GM12892 (cell line): ENCODE results near the gene ARHGEF19.
A peak's percentile ranks its signal among the peaks of the same experiment; 100 is the strongest.
"Not testable (repeated sequence)": the region's sequence is repeated elsewhere in the genome, so short reads cannot be mapped to it uniquely, and the experiment has no call there.

Experiments used
- DNase-seq: peaks from one replicate; pipeline ENCODE4 v3.0.0; 2011; ENCODE audit not compliant: insufficient read length
- FAIRE-seq: peaks from 2 replicates; lab custom pipeline; 2011; peaks lifted over from hg19 to GRCh38; lab: Jason Lieb, UNC
- POLR2A ChIP-seq: IDR thresholded peaks from 2 replicates; pipeline ENCODE4 v1.6.1; 2011; ENCODE audit warnings: low read depth, low read length, control low read depth
- POLR2AphosphoS5 ChIP-seq: IDR thresholded peaks from 2 replicates; pipeline ENCODE4 v1.6.1; 2011; ENCODE audit warnings: low read depth, low read length, control low read depth
- TAF1 ChIP-seq: IDR thresholded peaks from 2 replicates; pipeline ENCODE4 v1.6.1; 2011; ENCODE audit warnings: low read depth, mild to moderate bottlenecking, control low read depth, low read length, borderline replicate concordance

ARHGEF19 gene

DNA sequence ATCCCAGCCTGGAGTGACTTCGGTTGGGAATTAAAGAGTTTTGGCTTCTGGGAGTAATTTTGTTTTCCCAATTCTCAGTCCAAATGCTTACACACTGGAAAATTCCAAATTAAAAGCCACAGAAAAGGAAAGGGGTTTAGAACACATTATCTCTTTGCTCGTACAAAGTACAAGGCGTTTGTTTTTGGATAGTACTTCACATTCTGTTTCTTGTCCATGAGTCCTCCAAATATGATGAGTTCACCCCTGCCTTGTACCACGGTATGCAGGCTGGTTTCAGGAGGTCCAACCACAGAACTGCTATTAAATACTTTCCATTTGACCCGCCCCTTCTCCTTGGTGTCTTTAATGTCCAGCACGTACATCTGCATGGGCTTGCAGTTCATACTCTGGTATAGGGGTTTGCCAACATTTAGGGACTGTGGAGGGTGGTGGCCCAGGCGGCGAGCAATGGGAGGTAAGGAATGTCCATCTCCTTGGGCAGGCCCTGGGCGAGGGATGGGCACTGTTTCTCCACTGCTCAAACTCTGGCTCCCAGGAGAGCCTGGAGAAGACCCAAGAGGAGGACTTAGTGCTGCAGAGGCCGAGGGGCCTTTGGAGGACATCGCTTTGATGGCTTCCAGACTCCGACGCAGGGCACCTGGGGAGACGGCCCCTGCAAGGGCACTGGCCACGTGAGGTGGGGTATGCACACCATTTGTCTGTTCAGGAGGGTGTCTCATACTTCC, 38.2 kb upstream of the ARHGEF19 start:
- TF ChIP-seq TAF1, result no peak
- TF ChIP-seq POLR2AphosphoS5, result no peak
- no peak for DNase-seq
- FAIRE-seq, result no peak

DNA sequence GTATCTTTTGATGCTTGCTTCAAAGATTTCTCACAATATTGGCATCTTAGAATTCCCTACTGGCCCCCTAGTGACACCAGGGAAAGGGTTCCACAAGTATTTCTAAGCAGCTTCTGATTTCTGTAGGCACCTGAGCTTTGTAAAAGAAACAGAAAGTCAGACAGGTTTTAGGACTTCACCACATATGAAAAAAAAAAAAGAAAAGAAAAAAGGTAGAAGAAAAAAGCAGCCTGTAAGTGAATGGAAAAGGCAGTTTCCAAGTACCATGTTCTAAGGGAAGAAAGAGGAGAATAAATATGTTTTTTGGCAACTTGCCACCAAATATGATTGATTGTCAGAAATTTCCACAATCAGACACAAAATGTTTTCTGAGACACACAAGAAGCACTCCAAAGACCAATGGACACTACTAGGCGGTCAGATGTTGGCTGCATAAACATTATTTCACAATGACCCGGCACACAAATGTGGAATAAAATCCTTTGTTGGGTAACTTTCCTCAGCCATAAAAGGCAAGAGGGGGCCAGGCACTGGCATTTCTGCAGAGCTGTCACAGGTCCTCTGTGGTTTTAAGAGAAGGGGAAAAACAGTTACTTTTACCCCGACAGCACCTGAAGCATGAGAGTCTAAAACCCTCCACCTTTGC, 37.3 kb upstream of the ARHGEF19 start:
- TF ChIP-seq TAF1 (no peak), POLR2AphosphoS5 (no peak), POLR2A (no peak)
- DNase-seq (no peak), FAIRE-seq (no peak)

DNA sequence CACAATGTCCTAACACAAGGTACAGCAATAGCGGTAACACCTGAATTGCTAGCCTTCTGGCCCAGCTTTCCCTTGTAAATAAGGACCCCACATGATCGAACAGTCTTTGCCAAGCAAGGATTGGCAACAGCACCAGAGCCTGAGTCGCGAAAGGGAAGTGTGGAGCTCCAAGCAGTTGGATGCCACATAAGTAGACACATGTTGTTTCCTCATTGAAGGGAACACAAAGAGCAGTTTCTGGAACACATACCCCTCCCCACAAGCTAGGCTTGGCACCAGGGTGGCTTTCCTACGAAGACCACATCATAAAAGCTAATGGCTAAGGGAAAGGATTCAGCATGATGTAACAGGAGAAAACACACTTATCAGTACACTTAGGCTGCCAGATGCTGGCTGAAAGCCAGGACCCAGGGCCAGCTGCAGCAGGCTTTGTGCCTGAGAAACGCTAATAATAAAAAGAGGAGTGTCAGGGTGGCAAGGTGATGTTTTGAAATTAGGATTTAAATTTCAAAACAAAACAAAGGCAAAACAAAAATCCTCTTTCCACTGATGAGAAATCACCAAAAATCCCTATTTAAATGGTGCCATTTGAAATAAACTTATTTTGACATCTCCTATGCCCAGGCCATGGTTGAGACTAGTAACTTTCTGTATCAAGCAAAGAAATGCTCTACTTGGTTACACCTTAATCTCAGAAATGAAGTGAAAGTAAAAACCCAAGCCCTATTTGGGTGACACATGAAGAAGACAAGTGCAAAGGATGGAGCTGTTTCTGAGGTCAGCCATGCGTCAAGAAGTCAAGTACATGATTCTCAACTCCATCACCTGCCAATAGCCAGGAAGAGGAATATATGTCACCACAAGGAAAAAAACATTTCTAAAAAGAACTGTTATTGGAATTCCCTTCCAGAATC, 36.4 kb upstream of the ARHGEF19 start:
- DNase-seq, result peak; percentile 52
- peak; percentile 70 for FAIRE-seq
- no peak for TF ChIP-seq TAF1
- TF ChIP-seq POLR2AphosphoS5, result no peak
- no peak for TF ChIP-seq POLR2A

DNA sequence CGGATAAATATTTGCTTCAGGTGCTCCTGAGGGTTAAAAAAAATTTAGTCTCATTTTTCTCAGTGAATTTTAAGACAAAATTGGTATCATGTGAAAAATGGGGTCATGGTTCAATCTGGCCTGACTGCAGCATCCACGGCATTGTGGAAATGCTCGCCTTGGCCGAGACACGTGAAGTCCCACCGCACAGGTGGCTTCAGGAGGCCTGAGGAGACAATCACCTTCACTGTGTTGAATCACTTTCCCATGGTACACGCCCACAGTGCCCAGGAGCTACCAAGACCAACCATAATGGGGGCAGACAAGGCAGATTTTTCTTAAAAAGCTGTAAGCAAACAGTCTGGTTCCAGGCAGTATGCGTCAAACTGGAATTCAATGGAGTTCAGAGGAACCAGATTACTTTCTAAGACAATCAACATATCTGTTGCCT, 35.6 kb upstream of the ARHGEF19 start:
- TF ChIP-seq POLR2A (no peak), POLR2AphosphoS5 (no peak), TAF1 (no peak)
- DNase-seq (no peak), FAIRE-seq (no peak)

DNA sequence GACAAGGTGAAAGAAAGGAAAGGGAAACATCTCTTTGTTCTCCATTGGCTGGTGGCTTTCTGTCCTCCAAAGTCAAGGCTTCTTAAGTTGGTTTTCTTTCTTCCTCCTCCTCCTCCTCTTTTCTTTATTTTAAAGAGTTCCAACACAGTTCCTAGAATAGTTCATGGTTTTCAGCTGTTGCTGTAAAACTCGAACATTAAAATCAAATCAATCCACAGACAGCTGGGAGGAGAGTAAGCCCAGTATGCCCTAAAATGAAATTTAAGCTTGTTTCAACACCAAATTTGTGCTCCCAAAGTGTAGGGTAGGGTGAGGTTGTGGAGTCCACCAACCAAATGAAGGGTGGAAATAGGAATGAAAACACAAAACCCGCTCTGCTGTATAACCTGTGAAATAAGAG, 35.0 kb upstream of the ARHGEF19 start:
- FAIRE-seq, result no peak
- no peak for DNase-seq
- TF ChIP-seq TAF1, result no peak
- no peak for TF ChIP-seq POLR2A
- no peak for TF ChIP-seq POLR2AphosphoS5

DNA sequence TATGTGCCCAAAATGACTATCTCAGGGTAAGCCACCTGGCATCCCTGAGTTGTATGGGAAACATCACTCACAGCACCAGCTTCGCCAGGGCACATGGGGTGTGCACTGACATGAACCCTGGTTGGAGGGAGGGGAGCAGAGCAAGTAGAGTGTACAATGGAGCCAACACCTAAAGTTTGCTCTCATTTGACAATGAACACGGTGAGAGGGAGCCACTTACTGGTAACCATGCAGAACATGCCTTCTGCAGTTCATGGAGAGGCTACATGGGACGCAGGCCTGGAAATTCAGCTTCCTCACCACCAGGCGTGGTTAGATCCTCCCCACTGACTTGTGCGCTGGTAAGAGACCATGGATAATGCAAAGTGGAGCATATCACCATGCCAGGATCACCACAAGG, 34.5 kb upstream of the ARHGEF19 start:
- no peak for FAIRE-seq
- DNase-seq, result no peak
- TF ChIP-seq POLR2AphosphoS5 (no peak), TAF1 (no peak), POLR2A (no peak)

DNA sequence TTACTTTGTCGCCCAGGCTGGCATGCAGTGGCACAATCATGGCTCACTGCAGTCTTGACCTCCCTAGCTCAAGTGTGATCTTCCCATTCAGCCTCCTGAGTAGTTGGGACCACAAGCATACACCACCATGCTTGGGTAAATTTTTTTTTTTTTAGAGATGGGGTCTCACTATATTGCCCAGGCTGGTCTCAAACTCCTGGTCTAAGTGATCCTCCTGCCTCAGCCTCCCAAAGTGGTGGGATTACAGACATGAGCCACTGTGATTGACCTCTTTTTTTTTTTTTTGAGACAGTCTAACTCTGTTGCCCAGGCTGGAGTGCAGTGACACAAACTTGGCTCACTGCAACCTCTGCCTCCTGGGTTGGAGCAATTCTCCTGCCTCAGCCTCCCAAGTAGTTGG, 33.8 kb upstream of the ARHGEF19 start:
- not testable (repeated sequence) for DNase-seq, FAIRE-seq

DNA sequence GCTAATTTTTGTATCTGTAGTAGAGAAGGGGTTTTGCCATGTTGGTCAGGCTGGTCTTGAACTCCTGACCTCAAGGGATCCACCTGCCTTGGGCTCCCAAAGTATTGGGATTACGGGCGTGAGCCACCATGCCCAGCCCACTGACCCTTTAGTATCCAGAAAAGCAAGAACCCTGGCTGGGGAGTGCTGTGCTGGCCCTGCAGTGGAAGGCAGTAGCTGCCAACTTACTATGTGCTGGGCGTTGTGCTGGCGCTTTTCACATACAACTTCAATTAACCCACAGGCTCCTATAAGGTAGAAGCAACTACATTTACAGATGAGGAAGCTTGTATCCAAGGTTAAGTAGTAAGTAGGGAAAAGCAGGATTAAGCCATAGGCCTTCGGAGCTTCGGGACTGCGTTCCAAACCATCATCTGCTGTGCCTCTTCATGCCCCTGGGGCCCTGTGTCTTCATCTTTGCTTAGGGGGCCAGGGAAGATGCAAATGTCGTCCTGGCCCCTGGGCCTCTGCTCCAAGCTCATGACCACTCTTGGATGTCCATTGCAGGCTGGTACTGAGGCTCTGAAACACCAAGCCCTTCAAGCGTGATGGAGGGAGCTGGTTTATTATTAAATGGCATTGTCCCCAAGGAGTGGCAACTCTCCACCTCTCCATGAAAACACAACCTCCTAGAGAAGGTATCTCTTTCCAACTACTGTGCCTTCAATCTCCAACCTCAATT, 33.2 kb upstream of the ARHGEF19 start:
- TF ChIP-seq POLR2AphosphoS5 (no peak), POLR2A (no peak), TAF1 (no peak)
- no peak for FAIRE-seq
- DNase-seq, result no peak

DNA sequence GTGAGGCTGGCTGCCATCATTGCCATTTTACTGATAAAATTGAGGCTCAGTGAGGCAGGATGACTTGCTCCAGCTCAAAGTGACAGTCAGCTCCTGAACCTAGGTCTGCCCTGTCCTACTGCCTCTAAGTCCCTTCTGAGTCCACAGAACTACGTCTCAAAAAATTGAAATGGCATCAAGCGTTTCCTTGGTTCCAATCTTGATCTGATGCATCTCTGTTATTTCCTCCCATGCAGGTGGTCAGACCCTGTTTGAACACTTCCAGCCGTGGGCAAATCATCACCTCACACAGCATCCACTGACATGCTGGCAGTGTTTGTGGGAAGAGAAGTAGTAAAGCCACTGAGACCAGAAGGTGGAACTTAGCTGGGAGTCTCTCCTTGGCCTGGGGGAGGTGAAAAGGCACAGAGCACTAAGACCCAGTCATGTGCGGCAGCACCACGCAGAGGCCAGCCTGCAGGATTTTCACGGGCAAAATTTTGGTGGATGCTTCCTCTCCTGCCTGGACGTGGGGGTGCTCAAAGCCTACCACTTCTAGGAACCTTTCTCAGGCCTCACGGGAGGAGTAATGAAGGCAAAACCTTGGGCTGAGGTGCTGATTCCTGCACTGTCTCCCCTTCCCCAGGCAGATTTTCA, 32.3 kb upstream of the ARHGEF19 start:
- DNase-seq, result no peak
- FAIRE-seq, result no peak
- TF ChIP-seq POLR2A (no peak), TAF1 (no peak), POLR2AphosphoS5 (no peak)

DNA sequence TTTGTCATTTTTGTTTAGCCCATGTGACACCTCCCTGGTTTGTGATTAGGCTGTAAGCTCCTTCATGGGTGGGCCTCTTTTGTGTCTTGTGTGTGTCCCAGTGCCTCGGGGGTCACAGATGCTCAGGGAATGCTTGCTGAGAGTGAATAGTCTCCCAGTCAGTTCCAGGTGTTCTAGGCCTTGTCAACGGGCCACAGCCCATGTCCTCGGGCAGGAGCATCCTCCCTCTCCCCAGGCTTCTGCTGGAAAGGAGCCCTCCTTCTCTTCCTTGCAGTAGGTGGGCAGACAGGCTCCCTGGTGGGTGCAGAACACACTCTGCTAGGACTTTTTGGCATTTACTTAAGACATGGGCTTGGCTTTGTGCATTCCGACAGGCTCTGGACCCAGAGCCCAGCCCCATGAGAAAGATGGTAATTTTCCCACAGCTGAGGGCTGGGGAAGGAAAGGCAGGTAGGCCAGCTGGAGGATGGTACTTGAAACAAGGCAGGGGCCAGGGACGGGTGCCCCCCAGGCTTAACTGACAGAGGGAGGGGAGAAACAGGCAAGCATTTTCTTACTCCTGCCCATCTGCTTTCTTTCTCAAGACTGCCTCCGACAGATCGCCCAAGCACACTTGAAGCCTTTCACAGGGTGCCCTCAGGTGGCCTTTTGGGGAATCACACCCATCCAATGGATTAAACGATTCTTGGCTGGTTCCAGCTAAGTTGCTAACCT, 31.6 kb upstream of the ARHGEF19 start:
- DNase-seq (peak; percentile 55), FAIRE-seq (peak; percentile 94)

DNA sequence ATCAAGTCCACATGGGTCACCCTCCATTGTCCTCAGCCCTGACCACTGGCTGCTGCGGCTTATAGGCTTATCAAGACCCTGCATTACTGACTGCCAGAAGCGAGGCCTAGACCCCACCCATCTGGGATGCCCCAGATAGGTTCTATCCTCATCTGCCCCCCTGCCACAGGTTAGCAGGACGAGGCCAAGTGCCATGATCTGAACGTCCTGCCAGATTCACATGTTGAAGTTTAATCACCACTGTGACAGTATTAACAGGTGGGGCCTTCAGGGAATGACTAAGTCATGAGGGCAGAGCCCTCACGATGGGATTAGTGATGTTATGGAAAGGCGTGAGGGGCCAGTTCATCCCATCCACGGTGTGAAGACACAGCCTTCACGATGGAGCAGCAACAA, 30.8 kb upstream of the ARHGEF19 start:
- no peak for FAIRE-seq
- TF ChIP-seq POLR2AphosphoS5 (no peak), POLR2A (0 out of 2 replicates have a peak, but pooled peaks have one; percentile 9), TAF1 (no peak)
- DNase-seq, result no peak

More for the DNA sequence above, 31.6 kb upstream of the ARHGEF19 start:
- no peak for TF ChIP-seq POLR2AphosphoS5
- TF ChIP-seq TAF1, result no peak
- TF ChIP-seq POLR2A, result no peak
